CD4-positive, CD25-positive, alpha-beta regulatory T cell (primary cell): ENCODE results near the gene SSR2. TPM values are rescaled to one million over a fixed set of nuclear protein-coding genes. Genes with fewer than 3 reads are reported as not detected.

Experiments
- ATAC-seq, 2 donors: fragments of 150-1000 bp; cut with Tn5 transposase; one replicate each; pipeline ENCODE4 v1.10.0; 2021; ENCODE audit warnings: low read depth in 2 of 2, moderate number of reproducible peaks in 2 of 2, moderate library complexity in 1 of 2
- DNase-seq, 3 donors: peaks; one replicate each; pipeline versions ENCODE4 v3.0.0 to v3.0.0-alpha.2; 2012 to 2022; ENCODE audit warnings: mixed read lengths in 1 of 3
- H3K27ac ChIP-seq: one replicate; pipeline ENCODE4 v1.7.0; 2013; ENCODE audit warnings: mild to moderate bottlenecking, low read length; ENCODE audit not compliant: insufficient read depth, poor library complexity, severe bottlenecking
- H3K27me3 ChIP-seq: one replicate; pipeline ENCODE4 v1.7.0; 2013; ENCODE audit warnings: low read length; ENCODE audit not compliant: control insufficient read depth, insufficient read depth
- H3K36me3 ChIP-seq: one replicate; pipeline ENCODE4 v1.7.0; 2013; ENCODE audit warnings: mild to moderate bottlenecking, low read length, moderate library complexity; ENCODE audit not compliant: control insufficient read depth, insufficient read depth
- H3K4me1 ChIP-seq: 2 replicates; pipeline ENCODE4 v1.7.0; 2013; ENCODE audit warnings: mild to moderate bottlenecking, low read length; ENCODE audit not compliant: insufficient read depth, control insufficient read depth, poor library complexity, severe bottlenecking
- H3K4me3 ChIP-seq: one replicate; pipeline ENCODE4 v1.7.0; 2013; ENCODE audit warnings: low read depth, mild to moderate bottlenecking, low read length, moderate library complexity
- H3K9me3 ChIP-seq, 2 experiments: 1 replicate in 1 of 2; 2 replicates in 1 of 2; pipeline ENCODE4 v1.7.0; 2013; ENCODE audit warnings: low read length in 2 of 2, mild to moderate bottlenecking in 1 of 2, moderate library complexity in 1 of 2; ENCODE audit not compliant: control insufficient read depth in 2 of 2
- H3K27ac Mint-ChIP-seq, 3 donors: one replicate each; pipeline ENCODE4 v1.8.0; 2020 to 2022; ENCODE audit warnings: mild to moderate bottlenecking in 3 of 3, mixed read lengths in 3 of 3, moderate library complexity in 2 of 3
- H3K27me3 Mint-ChIP-seq: one replicate; pipeline ENCODE4 v1.8.0; 2022; ENCODE audit warnings: mild to moderate bottlenecking, mixed read lengths
- H3K36me3 Mint-ChIP-seq: one replicate; pipeline ENCODE4 v1.8.0; 2020; ENCODE audit warnings: mixed read lengths
- H3K4me1 Mint-ChIP-seq, 4 donors: one replicate each; pipeline ENCODE4 v1.8.0; 2020 to 2022; ENCODE audit warnings: mixed read lengths in 4 of 4, mild to moderate bottlenecking in 1 of 4
- H3K4me3 Mint-ChIP-seq, 4 donors: one replicate each; pipeline ENCODE4 v1.8.0; 2020 to 2022; ENCODE audit warnings: mild to moderate bottlenecking in 4 of 4, mixed read lengths in 4 of 4, moderate library complexity in 3 of 4
- H3K9me3 Mint-ChIP-seq, 7 donors: one replicate each; pipeline ENCODE4 v1.8.0; 2020 to 2022; ENCODE audit warnings: mixed read lengths in 7 of 7, mild to moderate bottlenecking in 3 of 7, moderate library complexity in 2 of 7
- polyA plus RNA-seq, 4 donors: library from polyadenylated mRNA; unstranded; fragments of 300-500 nt; fragmentation: Illumina TruSeq; gene quantifications; one replicate each; pipeline ENCODE4 v1.2.3, GENCODE V29; 2021
- total RNA-seq: library from RNA; stranded (reverse); gene quantifications from one replicate; pipeline ENCODE4 v1.2.3, GENCODE V29; 2022

SSR2 gene
- total and polyA plus RNA-seq, 5 donors from 2014 or later, result 196 to 421 (median 365) TPM

DNA sequence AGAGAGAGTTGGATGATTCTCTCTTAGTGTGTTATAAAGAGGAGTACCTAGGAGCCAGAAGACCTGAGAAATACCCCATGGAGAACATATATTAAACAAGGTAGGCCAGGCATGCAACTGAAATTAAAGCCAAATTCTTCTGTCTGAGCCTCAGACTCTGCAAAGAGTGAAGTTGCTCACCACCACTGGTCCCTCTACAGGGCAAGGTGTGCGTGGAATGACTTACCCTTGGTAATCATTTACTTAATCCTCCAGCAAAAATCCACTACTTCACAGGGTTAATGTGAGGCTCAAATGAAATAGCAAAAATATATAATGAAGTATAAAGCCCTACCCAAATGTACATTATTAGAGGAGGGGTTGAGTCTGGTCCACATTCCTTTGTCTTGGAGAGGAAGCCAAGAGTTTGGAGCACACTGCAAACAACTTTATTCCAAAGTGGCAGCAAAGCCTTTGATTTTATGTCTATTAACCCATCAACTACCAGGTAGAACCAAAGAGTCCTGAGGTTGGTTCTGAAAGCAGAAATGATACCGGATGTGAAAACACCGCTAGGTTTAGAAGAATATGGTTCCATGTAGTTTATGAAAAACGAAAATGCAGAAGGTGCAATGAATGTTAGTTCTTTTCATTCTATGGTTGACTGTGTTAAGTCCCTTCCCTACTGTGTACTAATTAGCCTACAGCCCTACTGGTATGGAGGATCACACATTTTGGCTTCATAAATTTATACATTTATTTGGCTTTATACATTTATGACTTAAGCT is 8.5 kb downstream of the SSR2 start:
- no peaks in the 10 kb centered on the region for H3K4me1 ChIP-seq
- H3K27ac ChIP-seq, result no peak overlapping the region
- Mint-ChIP-seq H3K27ac (no peak overlapping the region), H3K4me1 (peaks cover 5 to 17% (median 11%) of the 10 kb centered on the region in 4 donors), H3K9me3 (no peaks in the 10 kb centered on the region), H3K4me3 (no peak overlapping the region), H3K36me3 (peaks cover 43% of the 10 kb centered on the region), H3K27me3 (no peaks in the 10 kb centered on the region)
- ATAC-seq (no peak), DNase-seq (no peak)
- peaks cover 69% of the 10 kb centered on the region for H3K36me3 ChIP-seq
- H3K4me3 ChIP-seq, result no peak overlapping the region
- no peaks in the 10 kb centered on the region for H3K9me3 ChIP-seq
- no peaks in the 10 kb centered on the region for H3K27me3 ChIP-seq

DNA sequence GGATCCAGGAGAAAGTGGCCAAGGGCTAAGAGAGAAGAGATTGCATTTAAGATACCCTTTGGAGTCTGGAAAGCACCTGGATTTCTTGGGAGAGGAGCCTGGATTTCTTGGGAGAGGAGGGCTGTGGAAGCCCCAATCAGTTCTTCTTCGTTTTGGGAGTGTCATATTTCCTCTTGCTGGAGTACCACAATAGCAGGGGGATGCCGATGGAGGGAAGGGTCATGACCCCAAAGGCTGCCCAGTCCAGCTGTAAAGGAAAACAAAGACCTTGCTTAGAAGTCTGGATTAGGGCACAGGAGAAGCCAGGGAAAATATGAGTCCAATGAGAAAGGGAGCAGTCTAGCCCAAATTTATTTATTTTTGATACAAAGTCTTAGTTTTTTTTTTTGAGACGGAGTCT is 11.3 kb downstream of the SSR2 start:
- Histone ChIP-seq H3K27ac (no peak overlapping the region), H3K27me3 (no peaks in the 10 kb centered on the region), H3K4me3 (no peak overlapping the region), H3K36me3 (peaks cover 61% of the 10 kb centered on the region), H3K9me3 (no peaks in the 10 kb centered on the region), H3K4me1 (peaks cover 10% of the 10 kb centered on the region)
- Mint-ChIP-seq H3K9me3 (no peaks in the 10 kb centered on the region), H3K4me1 (peaks cover 0 to 21% (median 15%) of the 10 kb centered on the region in 4 donors), H3K36me3 (peaks cover 35% of the 10 kb centered on the region), H3K27me3 (no peaks in the 10 kb centered on the region), H3K27ac (no peak overlapping the region), H3K4me3 (no peak overlapping the region)
- DNase-seq, result no peak
- ATAC-seq, result no peak

DNA sequence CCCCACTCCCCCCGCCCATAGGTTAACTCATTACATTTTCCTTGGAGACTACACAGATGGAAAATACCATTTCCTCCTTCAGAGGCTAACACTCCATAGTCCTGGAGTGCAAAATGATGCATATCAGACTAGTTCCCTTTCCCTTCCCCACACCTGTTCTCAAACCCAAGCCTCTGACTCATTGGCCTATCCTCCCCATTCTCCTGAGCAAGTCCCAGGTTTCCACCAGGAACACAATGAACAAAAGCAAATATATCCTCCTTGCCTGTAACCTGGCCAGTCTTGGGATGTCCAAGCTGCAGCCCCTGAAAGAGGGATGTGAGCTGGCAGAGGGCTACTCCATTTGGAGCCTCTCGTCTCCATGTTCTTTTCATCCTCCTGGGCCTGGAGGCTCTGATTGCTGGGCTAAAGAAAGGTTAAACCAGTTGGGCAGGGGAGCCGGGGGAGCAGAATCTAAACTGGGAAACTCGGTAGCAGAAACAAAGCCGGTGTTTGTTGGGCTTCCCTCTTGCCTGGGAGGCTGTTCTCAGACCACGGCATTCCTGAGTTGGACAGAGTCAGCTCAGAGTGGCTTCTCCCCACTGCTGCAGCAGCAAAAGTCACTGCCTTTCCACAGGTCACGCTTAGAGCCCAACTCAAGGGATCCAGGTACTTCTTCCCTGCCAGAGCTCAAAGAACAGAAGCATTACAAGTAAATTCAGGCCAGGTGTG is 13.9 kb downstream of the SSR2 start:
- no peaks in the 10 kb centered on the region for H3K27me3 Mint-ChIP-seq
- no peak overlapping the region for H3K4me3 ChIP-seq
- peaks cover 36% of the 10 kb centered on the region for H3K36me3 ChIP-seq
- H3K27ac ChIP-seq, result no peak overlapping the region
- no peaks in the 10 kb centered on the region for H3K27me3 ChIP-seq
- H3K9me3 ChIP-seq, result no peaks in the 10 kb centered on the region
- ATAC-seq (no peak), DNase-seq (no peak)
- H3K4me1 ChIP-seq, result peaks cover 10% of the 10 kb centered on the region
- H3K4me1 Mint-ChIP-seq, result peaks cover 0 to 18% (median 13%) of the 10 kb centered on the region in 4 donors
- H3K36me3 Mint-ChIP-seq, result peaks cover 25% of the 10 kb centered on the region
- H3K9me3 Mint-ChIP-seq, result no peaks in the 10 kb centered on the region
- H3K27ac Mint-ChIP-seq, result no peak overlapping the region
- H3K4me3 Mint-ChIP-seq, result no peak overlapping the region

DNA sequence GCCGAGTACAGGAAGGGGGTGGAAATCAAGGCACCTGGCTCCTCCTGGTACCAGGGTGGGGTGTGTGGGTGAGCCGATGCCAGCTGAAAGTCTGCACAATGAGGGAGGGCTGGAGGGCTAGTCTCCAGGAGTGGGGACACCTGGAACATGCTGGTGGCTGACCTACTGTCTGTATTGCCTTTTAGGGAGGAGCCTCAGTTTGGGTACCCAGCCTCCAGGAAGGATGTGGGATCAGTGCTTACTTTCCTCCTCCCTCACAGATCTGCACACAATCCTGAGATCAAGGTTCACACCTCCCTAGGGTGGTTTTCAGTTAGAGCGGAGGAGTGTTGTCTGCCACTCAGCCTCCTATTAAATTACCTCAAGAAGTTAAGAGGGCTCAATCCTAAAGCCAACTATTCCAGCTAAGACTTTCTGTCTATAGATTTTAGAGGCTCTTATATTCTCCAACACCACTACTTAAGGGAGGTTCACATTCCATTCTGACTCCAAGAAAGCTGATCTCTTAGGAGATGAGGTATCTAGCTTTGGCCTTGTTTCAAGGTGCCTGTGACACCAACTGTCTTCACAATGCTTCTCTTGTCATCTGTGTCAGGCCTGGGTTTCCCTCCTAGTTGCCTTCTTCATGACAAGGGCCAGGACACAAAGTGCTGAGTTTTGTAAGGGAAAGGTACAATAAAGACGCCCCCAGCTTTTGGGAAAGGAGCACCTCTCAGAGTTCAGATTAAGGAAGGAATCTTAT is 15.7 kb downstream of the SSR2 start:
- Mint-ChIP-seq H3K4me3 (no peak overlapping the region), H3K4me1 (peaks cover 0 to 18% (median 8%) of the 10 kb centered on the region in 4 donors), H3K36me3 (peaks cover 9% of the 10 kb centered on the region), H3K9me3 (no peaks in the 10 kb centered on the region), H3K27ac (peak overlapping the region in 2 of 3 donors; percentile 43 to 75), H3K27me3 (no peaks in the 10 kb centered on the region)
- peak in 1 of 2 donors; percentile 26 for ATAC-seq
- Histone ChIP-seq H3K27me3 (no peaks in the 10 kb centered on the region), H3K4me3 (no peak overlapping the region), H3K36me3 (peaks cover 20% of the 10 kb centered on the region), H3K27ac (no peak overlapping the region), H3K4me1 (peaks cover 10% of the 10 kb centered on the region), H3K9me3 (no peaks in the 10 kb centered on the region)
- DNase-seq, result peak in 1 of 3 donors; percentile 40

DNA sequence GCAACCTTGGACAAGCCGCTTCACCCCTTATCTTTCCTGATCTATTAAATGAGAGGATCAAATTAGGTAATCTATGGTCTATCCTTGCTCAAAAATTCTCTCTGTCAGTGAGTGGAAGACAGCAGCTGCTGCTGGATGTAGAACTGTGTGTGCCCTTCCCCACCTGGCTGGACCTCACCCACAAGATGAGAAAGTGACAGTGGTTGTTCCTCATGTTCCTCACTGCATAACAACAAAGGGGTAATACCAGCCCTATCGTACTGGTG is 16.9 kb downstream of the SSR2 start:
- Mint-ChIP-seq H3K9me3 (no peaks in the 10 kb centered on the region), H3K4me1 (peaks cover 0 to 18% (median 8%) of the 10 kb centered on the region in 4 donors), H3K27me3 (no peaks in the 10 kb centered on the region), H3K36me3 (peaks cover 9% of the 10 kb centered on the region), H3K27ac (peak overlapping the region in 1 of 3 donors; percentile 40), H3K4me3 (no peak overlapping the region)
- DNase-seq (no peak), ATAC-seq (no peak)
- H3K27me3 ChIP-seq, result no peaks in the 10 kb centered on the region
- H3K36me3 ChIP-seq, result peaks cover 12% of the 10 kb centered on the region
- no peak overlapping the region for H3K27ac ChIP-seq
- no peaks in the 10 kb centered on the region for H3K9me3 ChIP-seq
- H3K4me3 ChIP-seq, result no peak overlapping the region
- H3K4me1 ChIP-seq, result peaks cover 10% of the 10 kb centered on the region

DNA sequence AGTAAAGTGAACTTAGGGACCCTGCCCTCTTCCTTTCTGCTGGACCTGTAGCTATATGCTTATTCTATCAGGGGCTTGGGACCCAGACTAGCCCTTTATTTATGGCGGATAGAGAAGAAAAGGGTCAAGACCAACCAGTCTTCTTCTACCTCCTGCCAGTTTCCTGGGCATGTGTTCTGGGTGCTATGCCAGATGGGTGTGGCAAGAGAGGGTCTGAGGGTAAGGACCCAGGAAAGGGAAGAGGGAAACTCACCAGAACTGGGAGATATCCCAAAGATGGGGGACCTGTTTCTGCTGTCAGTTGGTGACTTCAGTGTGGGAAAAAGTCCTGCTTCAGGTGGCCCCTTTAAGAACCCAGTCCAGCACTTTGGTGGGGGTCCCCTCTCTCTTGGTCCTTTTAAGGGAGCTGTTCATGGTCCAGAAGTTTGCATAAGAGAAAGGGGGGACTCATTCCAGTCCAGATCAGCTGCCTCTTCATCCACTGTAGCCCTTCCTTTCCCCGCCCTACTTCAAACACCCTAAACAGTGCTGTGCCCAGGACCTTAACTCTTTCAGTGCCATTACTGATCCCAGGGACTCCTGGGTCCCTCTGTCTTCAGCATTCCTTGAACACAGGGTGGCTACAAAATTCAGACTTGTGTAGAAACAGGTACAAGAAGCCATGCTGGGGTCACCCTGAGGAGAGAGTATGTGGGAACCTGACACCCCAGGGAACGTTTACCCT is 18.4 kb downstream of the SSR2 start:
- Mint-ChIP-seq H3K4me1 (peaks cover 0 to 14% (median 8%) of the 10 kb centered on the region in 4 donors), H3K9me3 (no peaks in the 10 kb centered on the region), H3K4me3 (no peak overlapping the region), H3K27ac (no peak overlapping the region), H3K36me3 (peaks cover 4% of the 10 kb centered on the region), H3K27me3 (no peaks in the 10 kb centered on the region)
- peaks cover 10% of the 10 kb centered on the region for H3K4me1 ChIP-seq
- no peaks in the 10 kb centered on the region for H3K27me3 ChIP-seq
- H3K27ac ChIP-seq, result no peak overlapping the region
- peaks cover 7% of the 10 kb centered on the region for H3K36me3 ChIP-seq
- ATAC-seq, result no peak
- H3K9me3 ChIP-seq, result no peaks in the 10 kb centered on the region
- no peak for DNase-seq
- H3K4me3 ChIP-seq, result no peak overlapping the region

DNA sequence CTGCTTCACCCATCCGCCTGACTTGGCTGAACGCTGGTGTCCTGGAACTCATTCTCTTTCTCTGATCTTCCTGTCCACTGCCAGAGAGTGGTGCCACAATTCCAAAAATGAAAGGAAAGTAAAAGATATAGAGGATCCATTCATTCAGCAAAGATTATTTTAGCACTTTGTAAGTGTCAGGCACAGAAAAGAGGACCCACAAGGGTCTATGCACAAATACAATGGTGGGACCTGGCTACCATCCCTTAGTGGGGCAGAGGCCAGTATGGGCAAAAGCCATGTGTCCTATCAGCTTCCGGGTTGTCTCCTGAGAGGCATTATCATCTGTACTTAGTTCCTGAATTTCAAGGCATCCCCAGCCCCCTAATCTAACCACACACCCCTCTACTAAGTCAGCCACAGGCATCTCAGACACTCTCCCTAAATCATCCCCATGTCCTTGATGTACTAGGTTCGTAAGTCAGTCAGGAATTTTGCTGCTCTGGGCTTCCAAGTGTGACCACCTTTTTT is 19.0 kb downstream of the SSR2 start:
- H3K27me3 Mint-ChIP-seq, result no peaks in the 10 kb centered on the region
- H3K9me3 ChIP-seq, result no peaks in the 10 kb centered on the region
- H3K4me3 Mint-ChIP-seq, result no peak overlapping the region
- no peak overlapping the region for H3K27ac Mint-ChIP-seq
- peaks cover 10% of the 10 kb centered on the region for H3K4me1 ChIP-seq
- H3K27ac ChIP-seq, result no peak overlapping the region
- peaks cover 2% of the 10 kb centered on the region for H3K36me3 ChIP-seq
- H3K27me3 ChIP-seq, result no peaks in the 10 kb centered on the region
- ATAC-seq (no peak), DNase-seq (no peak)
- H3K4me1 Mint-ChIP-seq, result peaks cover 0 to 14% (median 8%) of the 10 kb centered on the region in 4 donors
- no peaks in the 10 kb centered on the region for H3K9me3 Mint-ChIP-seq
- H3K36me3 Mint-ChIP-seq, result peaks cover 2% of the 10 kb centered on the region
- no peak overlapping the region for H3K4me3 ChIP-seq
